Parathyroid adenoma (tissue), 2 donors: ENCODE results near the gene PRDM4.

ENCODE experiments used
- H2AFZ ChIP-seq: fragments of 300-600 bp; sonication (generic); one replicate; pipeline ENCODE4 v1.7.0; 2017; ENCODE audit warnings: antibody characterized with exemption, mild to moderate bottlenecking
- H3K27ac ChIP-seq: fragments of 300-600 bp; sonication (generic); one replicate; pipeline ENCODE4 v1.7.0; 2017
- H3K27me3 ChIP-seq: fragments of 300-600 bp; sonication (generic); one replicate; pipeline ENCODE4 v1.7.0; 2017; ENCODE audit warnings: low read length; ENCODE audit not compliant: control insufficient read depth, insufficient read depth
- H3K36me3 ChIP-seq: fragments of 300-600 bp; sonication (generic); one replicate; pipeline ENCODE4 v1.7.0; 2017; ENCODE audit warnings: low read length; ENCODE audit not compliant: control insufficient read depth, insufficient read depth
- H3K4me1 ChIP-seq: fragments of 300-600 bp; sonication (generic); one replicate; pipeline ENCODE4 v1.7.0; 2017; ENCODE audit warnings: control low read depth
- H3K4me2 ChIP-seq: fragments of 300-600 bp; sonication (generic); one replicate; pipeline ENCODE4 v1.7.0; 2017; ENCODE audit warnings: low read length
- H3K4me3 ChIP-seq: fragments of 300-600 bp; sonication (generic); one replicate; pipeline ENCODE4 v1.7.0; 2017; ENCODE audit warnings: low read depth, low read length
- H3K79me2 ChIP-seq: fragments of 300-600 bp; sonication (generic); one replicate; pipeline ENCODE4 v1.7.0; 2017; ENCODE audit warnings: control low read depth
- H3K9ac ChIP-seq: fragments of 300-600 bp; sonication (generic); one replicate; pipeline ENCODE4 v1.7.0; 2017; ENCODE audit warnings: mild to moderate bottlenecking
- H3K9me3 ChIP-seq: fragments of 300-600 bp; sonication (generic); one replicate; pipeline ENCODE4 v1.7.0; 2017; ENCODE audit warnings: low read length; ENCODE audit not compliant: control insufficient read depth
- TF ChIP-seq, protein P1 (sequence below): fragments of 300-600 bp; sonication (generic); IDR thresholded peaks from one replicate; pipeline ENCODE4 v1.7.0; 2017; ENCODE audit warnings: antibody characterized with exemption, mild to moderate bottlenecking
- donor health status: primary hyperparathyroidism.

The PRDM4 gene

DNA sequence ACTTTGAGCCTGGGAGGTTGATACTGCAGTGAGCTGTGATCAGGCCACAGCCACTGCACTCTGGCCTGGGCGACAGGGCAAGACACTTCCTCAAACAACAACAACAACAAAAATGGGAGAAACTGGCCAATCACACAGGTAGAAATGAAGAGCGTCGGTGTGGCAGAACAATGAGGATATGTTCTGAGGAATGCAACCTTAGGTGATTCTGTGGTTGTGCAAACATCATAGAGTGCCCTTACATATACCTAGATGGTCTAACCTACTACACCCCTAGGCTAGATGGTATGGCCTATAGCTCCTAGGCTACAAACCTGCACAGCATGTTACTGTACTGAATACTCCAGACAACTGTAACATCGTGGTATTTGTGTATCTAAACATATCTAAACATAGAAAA is 3.7 kb upstream of the PRDM4 start:
- TF ChIP-seq, protein P1, sequence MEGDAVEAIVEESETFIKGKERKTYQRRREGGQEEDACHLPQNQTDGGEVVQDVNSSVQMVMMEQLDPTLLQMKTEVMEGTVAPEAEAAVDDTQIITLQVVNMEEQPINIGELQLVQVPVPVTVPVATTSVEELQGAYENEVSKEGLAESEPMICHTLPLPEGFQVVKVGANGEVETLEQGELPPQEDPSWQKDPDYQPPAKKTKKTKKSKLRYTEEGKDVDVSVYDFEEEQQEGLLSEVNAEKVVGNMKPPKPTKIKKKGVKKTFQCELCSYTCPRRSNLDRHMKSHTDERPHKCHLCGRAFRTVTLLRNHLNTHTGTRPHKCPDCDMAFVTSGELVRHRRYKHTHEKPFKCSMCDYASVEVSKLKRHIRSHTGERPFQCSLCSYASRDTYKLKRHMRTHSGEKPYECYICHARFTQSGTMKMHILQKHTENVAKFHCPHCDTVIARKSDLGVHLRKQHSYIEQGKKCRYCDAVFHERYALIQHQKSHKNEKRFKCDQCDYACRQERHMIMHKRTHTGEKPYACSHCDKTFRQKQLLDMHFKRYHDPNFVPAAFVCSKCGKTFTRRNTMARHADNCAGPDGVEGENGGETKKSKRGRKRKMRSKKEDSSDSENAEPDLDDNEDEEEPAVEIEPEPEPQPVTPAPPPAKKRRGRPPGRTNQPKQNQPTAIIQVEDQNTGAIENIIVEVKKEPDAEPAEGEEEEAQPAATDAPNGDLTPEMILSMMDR: no peak
- Histone ChIP-seq H3K9me3 (no peaks in the 10 kb centered on the region), H2AFZ (no peak overlapping the region), H3K9ac (no peak overlapping the region), H3K27ac (no peak overlapping the region), H3K36me3 (no peaks in the 10 kb centered on the region), H3K4me3 (no peak overlapping the region), H3K4me2 (no peak overlapping the region), H3K4me1 (peaks cover 6% of the 10 kb centered on the region), H3K27me3 (no peaks in the 10 kb centered on the region), H3K79me2 (peaks cover 4% of the 10 kb centered on the region)

DNA sequence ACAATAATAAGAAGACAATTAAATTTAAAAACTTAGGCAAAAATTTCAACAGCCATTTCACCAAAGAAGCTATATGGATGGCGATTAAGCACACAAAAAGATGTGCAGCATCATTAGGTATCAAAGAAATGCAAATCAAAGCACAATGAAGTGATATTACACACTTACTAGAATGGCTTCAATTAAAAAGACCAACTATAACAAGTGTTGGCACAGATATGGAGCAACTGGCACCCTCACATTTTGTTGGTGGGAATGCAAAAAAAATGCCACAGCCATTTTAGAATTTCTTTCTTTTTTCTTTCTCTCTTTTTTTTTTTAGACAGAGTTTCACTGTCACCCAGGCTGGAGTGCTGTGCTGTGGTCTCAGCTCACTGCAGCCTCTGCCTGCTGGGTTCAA is 1.9 kb upstream of the PRDM4 start:
- H3K9me3 ChIP-seq: no peaks in the 10 kb centered on the region

DNA sequence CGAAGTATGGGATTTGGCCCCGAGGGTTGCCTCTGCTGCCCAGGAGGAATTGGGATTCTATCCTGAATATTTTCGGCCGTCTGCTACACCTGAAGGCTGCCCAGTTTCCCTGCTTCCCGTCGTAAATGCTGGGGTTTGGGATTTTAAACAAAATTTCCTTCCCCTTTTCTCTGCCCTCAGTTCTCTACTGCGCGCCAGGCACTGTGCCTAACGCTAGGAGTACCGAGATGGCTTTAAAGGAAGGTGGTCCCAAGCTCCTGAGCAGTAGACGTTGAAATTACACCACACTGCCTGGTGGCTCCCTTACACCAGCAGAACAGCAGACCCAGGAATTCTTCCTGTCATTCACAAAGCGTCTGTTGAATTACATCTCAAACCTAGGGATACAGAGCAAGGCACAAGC is 566 bp upstream of the PRDM4 start:
- peak overlapping the region; percentile 61 for H3K27ac ChIP-seq
- TF ChIP-seq, protein P1: no peak
- peaks cover 11% of the 10 kb centered on the region for H3K4me1 ChIP-seq

More for the DNA sequence above, 1.9 kb upstream of the PRDM4 start:
- no peak overlapping the region for H3K4me3 ChIP-seq
- H3K27me3 ChIP-seq: no peaks in the 10 kb centered on the region
- no peak overlapping the region for H3K4me2 ChIP-seq
- TF ChIP-seq, protein P1: no peak
- H3K36me3 ChIP-seq: no peaks in the 10 kb centered on the region
- H3K79me2 ChIP-seq: peaks cover 13% of the 10 kb centered on the region
- peaks cover 11% of the 10 kb centered on the region for H3K4me1 ChIP-seq
- H3K9ac ChIP-seq: no peak overlapping the region
- no peak overlapping the region for H2AFZ ChIP-seq
- no peak overlapping the region for H3K27ac ChIP-seq

DNA sequence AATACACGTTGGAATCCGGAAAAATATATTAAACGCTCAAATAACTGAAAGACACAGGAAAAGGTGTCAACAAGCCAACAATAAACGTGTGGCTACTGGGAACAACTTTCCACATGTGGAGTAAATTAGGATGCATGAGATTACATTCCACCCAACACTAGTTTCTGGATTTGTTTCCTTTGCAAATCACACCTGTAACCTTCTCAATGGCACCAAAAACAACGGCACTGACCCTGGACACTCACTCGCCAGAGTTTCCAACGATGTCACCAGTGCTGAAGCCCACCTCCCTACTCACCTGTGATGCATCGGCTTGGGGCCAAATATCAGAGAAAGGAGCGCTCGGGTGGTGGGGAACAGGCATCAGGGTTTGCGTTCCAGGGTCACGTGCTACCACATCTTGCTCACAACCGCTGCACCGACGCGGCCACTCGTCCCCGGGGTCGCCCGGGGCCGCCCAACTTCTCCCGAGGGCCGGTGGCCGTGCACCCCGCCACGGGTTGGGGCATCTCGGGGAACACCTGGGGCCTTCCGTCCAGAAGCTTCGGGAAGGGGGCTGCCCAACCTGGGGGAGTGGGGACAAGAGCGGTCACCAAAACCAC is 629 bp downstream of the PRDM4 start:
- peaks cover 11% of the 10 kb centered on the region for H3K4me1 ChIP-seq
- no peaks in the 10 kb centered on the region for H3K36me3 ChIP-seq
- H3K4me3 ChIP-seq: peak overlapping the region; percentile 97
- TF ChIP-seq, protein P1: no peak
- H3K27ac ChIP-seq: peak overlapping the region; percentile 67
- peak overlapping the region; percentile 71 for H3K4me2 ChIP-seq
- peaks cover 18% of the 10 kb centered on the region for H3K79me2 ChIP-seq
- no peaks in the 10 kb centered on the region for H3K27me3 ChIP-seq
- H3K9ac ChIP-seq: peak overlapping the region; percentile 55
- H3K9me3 ChIP-seq: no peaks in the 10 kb centered on the region
- peak overlapping the region; percentile 72 for H2AFZ ChIP-seq

More for the DNA sequence above, 566 bp upstream of the PRDM4 start:
- no peaks in the 10 kb centered on the region for H3K36me3 ChIP-seq
- no peaks in the 10 kb centered on the region for H3K9me3 ChIP-seq
- H3K9ac ChIP-seq: no peak overlapping the region
- peaks cover 16% of the 10 kb centered on the region for H3K79me2 ChIP-seq
- H3K27me3 ChIP-seq: no peaks in the 10 kb centered on the region
- peak overlapping the region; percentile 79 for H3K4me2 ChIP-seq
- peak overlapping the region; percentile 72 for H3K4me3 ChIP-seq
- peak overlapping the region; percentile 98 for H2AFZ ChIP-seq

DNA sequence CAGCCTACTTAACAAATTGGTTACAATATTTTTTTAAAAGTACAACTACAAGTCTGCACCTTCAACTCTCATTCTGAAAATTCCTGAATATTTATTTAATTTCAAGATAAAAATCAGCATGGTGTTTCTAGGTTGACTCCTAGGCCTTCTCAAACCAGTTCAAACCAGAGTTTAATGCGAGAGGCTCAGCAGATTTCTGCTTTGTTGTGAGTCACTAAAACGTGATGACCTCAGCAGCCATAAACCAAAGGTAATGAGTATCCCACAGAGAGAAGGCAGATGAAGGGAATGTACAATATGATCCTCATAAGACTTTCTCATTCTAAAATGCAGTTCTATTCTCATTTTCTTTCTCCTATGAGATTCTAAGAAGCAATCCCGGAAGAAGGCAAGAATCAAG is 1.5 kb downstream of the PRDM4 start:
- no peaks in the 10 kb centered on the region for H3K36me3 ChIP-seq
- peak overlapping the region; percentile 71 for H3K4me2 ChIP-seq
- no peak overlapping the region for H3K9ac ChIP-seq
- peaks cover 11% of the 10 kb centered on the region for H3K4me1 ChIP-seq
- peaks cover 18% of the 10 kb centered on the region for H3K79me2 ChIP-seq
- peak overlapping the region; percentile 97 for H3K4me3 ChIP-seq
- H3K9me3 ChIP-seq: no peaks in the 10 kb centered on the region
- peak overlapping the region; percentile 67 for H3K27ac ChIP-seq
- TF ChIP-seq, protein P1: no peak
- no peak overlapping the region for H2AFZ ChIP-seq
- H3K27me3 ChIP-seq: no peaks in the 10 kb centered on the region
